Activated CD8-positive, alpha-beta memory T cell treated with anti-CD3 and anti-CD28 coated beads, Interleukin-2, amount 50 U/mL, for 4 hours (primary cell): ENCODE results near the gene EBF4.

Experiments
- DNase-seq: peaks from one replicate; pipeline ENCODE4 v3.0.0-alpha.2; 2020

EBF4 gene

GRCh38 chr20:2692036-2692885 lies at the start of gene EBF4:
Gene EBF4, plus strand, starts transcription at chr20:2692780. Its CDS starts 866 bp downstream, at chr20:2693646.
- DNase-seq, result peak; percentile 40

- DNase-seq, result no peak
Observed at GRCh38 chr20:2643708-2644107, 48.9 kb upstream of the EBF4 start.

- DNase-seq, result peak; percentile 94
Observed at GRCh38 chr20:2651772-2652723, 40.5 kb upstream of the EBF4 start, which contains the start of gene NOP56. Gene NOP56, plus strand, starts transcription at chr20:2652632. Its CDS starts 29 bp downstream, at chr20:2652661.

- DNase-seq, result no peak
Observed at GRCh38 chr20:2652724-2653555, 39.6 kb upstream of the EBF4 start.

- DNase-seq, result no peak
Observed at GRCh38 chr20:2653556-2654383, 38.8 kb upstream of the EBF4 start.

- no peak for DNase-seq
Observed at GRCh38 chr20:2654384-2654822, 38.2 kb upstream of the EBF4 start.

GRCh38 chr20:2654831-2655230 lies 37.7 kb upstream of the EBF4 start:
- no peak for DNase-seq

GRCh38 chr20:2655331-2656116 lies 37.1 kb upstream of the EBF4 start:
- no peak for DNase-seq

- DNase-seq, result no peak
Observed at GRCh38 chr20:2656471-2657117, 36.0 kb upstream of the EBF4 start.

GRCh38 chr20:2657241-2657640 lies 35.3 kb upstream of the EBF4 start:
- DNase-seq, result no peak

- no peak for DNase-seq
Observed at GRCh38 chr20:2657674-2658073, 34.9 kb upstream of the EBF4 start.

- DNase-seq, result no peak
Observed at GRCh38 chr20:2658414-2659354, 33.9 kb upstream of the EBF4 start.

GRCh38 chr20:2659547-2659946 lies 33.0 kb upstream of the EBF4 start:
- no peak for DNase-seq

- DNase-seq, result no peak
Observed at GRCh38 chr20:2663364-2663886, 29.2 kb upstream of the EBF4 start.

GRCh38 chr20:2663887-2664719 lies 28.5 kb upstream of the EBF4 start, which contains the start of gene IDH3B:
Gene IDH3B, minus strand, starts transcription at chr20:2664216. Its CDS starts 28 bp downstream, at chr20:2664188.
- peak; percentile 90 for DNase-seq

GRCh38 chr20:2671977-2672376 lies 20.6 kb upstream of the EBF4 start:
- no peak for DNase-seq

- no peak for DNase-seq
Observed at GRCh38 chr20:2672446-2672845, 20.1 kb upstream of the EBF4 start.

GRCh38 chr20:2673453-2673852 lies 19.1 kb upstream of the EBF4 start:
- no peak for DNase-seq
